Activated effector memory CD4-positive, alpha-beta T cell treated with anti-CD3 and anti-CD28 coated beads, Interleukin-2, amount 50 U/mL, for 16 hours (primary cell): ENCODE measurements around the gene NELFA.
"Not testable (repeated sequence)": the region's sequence is repeated elsewhere in the genome, so short reads cannot be mapped to it uniquely, and the experiment has no call there.

Source experiments
- DNase-seq: peaks from one replicate; pipeline ENCODE4 v3.0.0-alpha.2; 2020

Gene NELFA

GRCh38 chr4:2040391-2041238 is 31.8 kb upstream of the NELFA start:
- no peak for DNase-seq

GRCh38 chr4:2036866-2037265 is 28.1 kb upstream of the NELFA start:
- no peak for DNase-seq

- DNase-seq, result no peak
These were observed 27.6 kb upstream of the NELFA start for GRCh38 chr4:2036327-2036726.

GRCh38 chr4:2031161-2031560 is 22.4 kb upstream of the NELFA start:
- DNase-seq, result not testable (repeated sequence)

GRCh38 chr4:2027120-2027519 is 18.3 kb upstream of the NELFA start:
- DNase-seq, result not testable (repeated sequence)

- DNase-seq, result no peak
These were observed 17.0 kb upstream of the NELFA start for GRCh38 chr4:2025817-2026216.

GRCh38 chr4:2024683-2025082 is 15.9 kb upstream of the NELFA start:
- DNase-seq, result no peak

GRCh38 chr4:2021358-2022018 is 12.7 kb upstream of the NELFA start:
- not testable (repeated sequence) for DNase-seq

GRCh38 chr4:2015008-2015407 is 6.2 kb upstream of the NELFA start:
- no peak for DNase-seq

GRCh38 chr4:2011583-2011982 is 2.8 kb upstream of the NELFA start:
- DNase-seq, result no peak

- DNase-seq, result peak; percentile 83
These were observed 968 bp upstream of the NELFA start for GRCh38 chr4:2009651-2010233.

GRCh38 chr4:2008671-2008920 is 178 bp downstream of the NELFA start:
- no peak for DNase-seq

- no peak for DNase-seq
These were observed 737 bp downstream of the NELFA start for GRCh38 chr4:2007804-2008670.

GRCh38 chr4:2006956-2007653 is 1.7 kb downstream of the NELFA start:
- DNase-seq, result no peak

- DNase-seq, result no peak
These were observed 2.4 kb downstream of the NELFA start for GRCh38 chr4:2006367-2006766.

GRCh38 chr4:2003361-2003760 is 5.4 kb downstream of the NELFA start:
- not testable (repeated sequence) for DNase-seq

- DNase-seq, result not testable (repeated sequence)
These were observed 9.5 kb downstream of the NELFA start for GRCh38 chr4:1999308-1999707.

GRCh38 chr4:1998296-1998695 is 10.5 kb downstream of the NELFA start:
- no peak for DNase-seq

GRCh38 chr4:1997712-1998111 is 11.1 kb downstream of the NELFA start:
- no peak for DNase-seq

GRCh38 chr4:1996866-1997611 is 11.7 kb downstream of the NELFA start:
- no peak for DNase-seq

- DNase-seq, result no peak
These were observed 13.8 kb downstream of the NELFA start for GRCh38 chr4:1994938-1995337.
